ENCODE results near the gene CNKSR3.
A peak's percentile ranks its signal among the peaks of the same experiment; 100 is the strongest.

The CNKSR3 gene

GRCh38 chr6:154394571-154394970, 115.9 kb downstream of the CNKSR3 start:
- TF ChIP-seq CTCF (IDR thresholded peaks at IDR 0.05; ENCODE audit: control insufficient read depth, extremely low read depth, insufficient read depth), result no peak
- no peak for DNase-seq (ENCODE audit: low read depth)
- H3K4me3 ChIP-seq (ENCODE audit: low read depth, low read length), result no peak overlapping the region

- no peak overlapping the region for H3K4me3 ChIP-seq (ENCODE audit: low read depth, low read length)
- no peak for DNase-seq (ENCODE audit: low read depth)
- no peak for TF ChIP-seq CTCF (IDR thresholded peaks at IDR 0.05; ENCODE audit: control insufficient read depth, extremely low read depth, insufficient read depth)
Observed at GRCh38 chr6:154390034-154390433, 120.5 kb downstream of the CNKSR3 start.

GRCh38 chr6:154388803-154389202, 121.7 kb downstream of the CNKSR3 start:
- TF ChIP-seq CTCF (IDR thresholded peaks at IDR 0.05; ENCODE audit: control insufficient read depth, extremely low read depth, insufficient read depth), result no peak
- no peak for DNase-seq (ENCODE audit: low read depth)
- H3K4me3 ChIP-seq (ENCODE audit: low read depth, low read length), result no peak overlapping the region

- peak; percentile 13 for DNase-seq (ENCODE audit: low read depth)
- no peak overlapping the region for H3K4me3 ChIP-seq (ENCODE audit: low read depth, low read length)
- no peak for TF ChIP-seq CTCF (IDR thresholded peaks at IDR 0.05; ENCODE audit: control insufficient read depth, extremely low read depth, insufficient read depth)
Observed at GRCh38 chr6:154386848-154387717, 123.4 kb downstream of the CNKSR3 start.

GRCh38 chr6:154384191-154384590, 126.3 kb downstream of the CNKSR3 start:
- no peak for TF ChIP-seq CTCF (IDR thresholded peaks at IDR 0.05; ENCODE audit: control insufficient read depth, extremely low read depth, insufficient read depth)
- no peak overlapping the region for H3K4me3 ChIP-seq (ENCODE audit: low read depth, low read length)
- no peak for DNase-seq (ENCODE audit: low read depth)

- H3K4me3 ChIP-seq (ENCODE audit: low read depth, low read length), result no peak overlapping the region
- no peak for DNase-seq (ENCODE audit: low read depth)
- TF ChIP-seq CTCF (IDR thresholded peaks at IDR 0.05; ENCODE audit: control insufficient read depth, extremely low read depth, insufficient read depth), result no peak
Observed at GRCh38 chr6:154383273-154383672, 127.2 kb downstream of the CNKSR3 start.

GRCh38 chr6:154382740-154383139, 127.7 kb downstream of the CNKSR3 start:
- no peak for TF ChIP-seq CTCF (IDR thresholded peaks at IDR 0.05; ENCODE audit: control insufficient read depth, extremely low read depth, insufficient read depth)
- DNase-seq (ENCODE audit: low read depth), result no peak
- H3K4me3 ChIP-seq (ENCODE audit: low read depth, low read length), result no peak overlapping the region

Data from LNCaP clone FGC (cell line).